ENCODE measurements around the gene FOXR1.

GRCh38 chr11:119000906-119001305 lies 29.3 kb downstream of the FOXR1 start:
- no peak for TF ChIP-seq TBP (IDR thresholded peaks at IDR 0.05; ENCODE audit: low read depth, low read length)
- no peak for TF ChIP-seq TEAD4 (IDR thresholded peaks at IDR 0.05; ENCODE audit: low read depth, low read length)
- TF ChIP-seq POLR2A (IDR thresholded peaks at IDR 0.05; ENCODE audit: control extremely low read depth in 1 of 2, low read depth in 2 of 2, low read length in 2 of 2) = no peak
- TF ChIP-seq CTCF (IDR thresholded peaks at IDR 0.05; ENCODE audit: control extremely low read depth in 1 of 3, insufficient read depth in 1 of 3, low read depth in 1 of 3, low read length in 3 of 3) = no peak
- no peak for TF ChIP-seq JUND (IDR thresholded peaks at IDR 0.05; ENCODE audit: low read length)
- no peak for TF ChIP-seq RAD21 (IDR thresholded peaks at IDR 0.05 in 1 of 2, conservative IDR thresholded peaks at IDR 0.05 in 1 of 2; ENCODE audit: low read depth in 2 of 2, low read length in 2 of 2)
- no peak for TF ChIP-seq MAX (IDR thresholded peaks at IDR 0.05)
- TF ChIP-seq CEBPB (IDR thresholded peaks at IDR 0.05; ENCODE audit: low read depth, low read length) = no peak
- TF ChIP-seq EP300 (IDR thresholded peaks at IDR 0.05; ENCODE audit: borderline replicate concordance in 1 of 2, low read depth in 2 of 2, low read length in 2 of 2) = no peak
- TF ChIP-seq EZH2 (IDR thresholded peaks at IDR 0.05; ENCODE audit: low read depth, low read length, severe bottlenecking) = no peak
- no peak for TF ChIP-seq POLR2AphosphoS5 (IDR thresholded peaks at IDR 0.05; ENCODE audit: low read depth, low read length)

Measured in H1 (cell line).